ENCODE measurements around the gene ME3. TPM values are rescaled to one million over a fixed set of nuclear protein-coding genes. Genes with fewer than 3 reads are reported as not detected.
"Not testable (repeated sequence)": the region's sequence is repeated elsewhere in the genome, so short reads cannot be mapped to it uniquely, and the experiment has no call there.

The ME3 gene
- polyA plus RNA-seq, 5 donors: 28.9 to 42.9 (median 31.6) TPM

GRCh38 chr11:86623041-86623621 lies 49.3 kb downstream of the ME3 start:
- DNase-seq: no peak

- DNase-seq: no peak
Observed at GRCh38 chr11:86621854-86622253, 50.6 kb downstream of the ME3 start.

- DNase-seq: no peak
Observed at GRCh38 chr11:86620891-86621521, 51.4 kb downstream of the ME3 start.

GRCh38 chr11:86619428-86619827 lies 53.0 kb downstream of the ME3 start:
- DNase-seq: not testable (repeated sequence)

GRCh38 chr11:86617502-86617901 lies 54.9 kb downstream of the ME3 start:
- no peak for DNase-seq

- DNase-seq: no peak
Observed at GRCh38 chr11:86615487-86615886, 56.9 kb downstream of the ME3 start.

- no peak for DNase-seq
Observed at GRCh38 chr11:86610559-86611341, 61.7 kb downstream of the ME3 start.

- DNase-seq: peak; percentile 78 to 83
Observed at GRCh38 chr11:86608251-86608799, 64.1 kb downstream of the ME3 start.

- DNase-seq: no peak
Observed at GRCh38 chr11:86606836-86607481, 65.5 kb downstream of the ME3 start.

GRCh38 chr11:86606270-86606835 lies 66.1 kb downstream of the ME3 start:
- no peak for DNase-seq

GRCh38 chr11:86596861-86597586 lies 75.4 kb downstream of the ME3 start:
- peak in 1 of 2 donors; percentile 58 for DNase-seq

- no peak for DNase-seq
Observed at GRCh38 chr11:86595955-86596354, 76.5 kb downstream of the ME3 start.

- no peak for DNase-seq
Observed at GRCh38 chr11:86595451-86595850, 77.0 kb downstream of the ME3 start.

GRCh38 chr11:86594746-86595145 lies 77.7 kb downstream of the ME3 start:
- DNase-seq: no peak

GRCh38 chr11:86593833-86594232 lies 78.6 kb downstream of the ME3 start:
- no peak for DNase-seq

- DNase-seq: no peak
Observed at GRCh38 chr11:86592659-86593451, 79.6 kb downstream of the ME3 start.

- no peak for DNase-seq
Observed at GRCh38 chr11:86592047-86592591, 80.3 kb downstream of the ME3 start.

GRCh38 chr11:86591631-86592030 lies 80.8 kb downstream of the ME3 start:
- no peak for DNase-seq

GRCh38 chr11:86589856-86590589 lies 82.4 kb downstream of the ME3 start:
- DNase-seq: no peak

Data from right lung (tissue), 5 donors.